ENCODE measurements around the gene TIGD6.

TIGD6 gene

DNA sequence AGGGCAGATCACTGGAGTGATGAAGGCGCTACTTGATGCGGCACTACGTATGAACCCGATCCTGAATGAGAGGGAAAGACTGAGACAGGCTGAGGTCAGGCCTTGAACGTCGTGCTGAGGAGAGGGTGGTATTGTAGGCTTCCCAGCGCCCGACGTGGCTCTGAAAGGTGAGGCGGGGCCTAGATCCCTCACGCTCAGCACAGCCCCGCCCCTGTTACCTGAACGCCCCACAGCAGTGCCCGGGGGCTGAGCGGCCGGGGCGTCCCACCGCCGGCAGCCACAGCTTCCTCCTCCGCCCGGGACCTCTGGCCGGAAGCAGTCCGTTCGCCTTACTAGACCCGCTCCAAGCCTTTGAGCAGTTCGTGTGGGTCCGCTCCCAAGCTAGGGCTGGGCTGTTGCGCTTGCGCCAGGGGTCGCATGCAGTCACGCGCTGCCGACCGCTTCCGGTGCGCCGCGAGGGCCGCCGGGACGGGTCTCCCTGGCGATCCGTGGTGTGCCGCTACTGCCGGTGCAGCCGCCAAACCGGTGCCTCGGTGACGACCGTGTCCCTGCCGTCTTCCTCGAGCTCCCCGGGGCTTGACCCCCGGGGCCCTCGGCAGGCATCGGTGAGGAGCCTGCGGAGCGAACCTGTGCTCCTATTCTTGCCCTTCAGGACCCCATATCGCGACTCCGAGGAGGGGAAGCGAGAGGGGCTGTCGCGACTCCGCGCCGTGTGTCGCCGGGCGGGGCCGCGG is at the start of gene TIGD6, which contains the start of gene HMGXB3:
Gene TIGD6, minus strand, starts transcription at position 399 of the 734 bp plus-strand sequence. CDS start 4,306 bp downstream, outside the sequence.
Gene HMGXB3, plus strand, starts transcription at position 484 of the 734 bp plus-strand sequence. CDS start 4,114 bp downstream, outside the sequence.
- H3K27me3 ChIP-seq (ENCODE audit: low read length) = no peaks in the 10 kb centered on the region
- peaks cover 13% of the 10 kb centered on the region; the same call in 1 of the 2 replicates for H3F3A ChIP-seq (ENCODE audit: insufficient read depth)
- H3K4me2 ChIP-seq (ENCODE audit: low read depth, low read length, poor library complexity, severe bottlenecking) = peak within 1 kb of the TSS; percentile 75
- peaks cover 8% of the 10 kb centered on the region; the same call in 1 of the 2 replicates for H4K20me1 ChIP-seq (ENCODE audit: low read depth, low read length)
- H2AFZ ChIP-seq (ENCODE audit: low read depth, low read length, severe bottlenecking) = peak within 1 kb of the TSS; percentile 69
- peak within 1 kb of the TSS; percentile 64 for H3K4me3 ChIP-seq (ENCODE audit: insufficient read depth, low read length, poor library complexity, severe bottlenecking)
- peak within 1 kb of the TSS; percentile 68 for H3K27ac ChIP-seq (ENCODE audit: low read depth, low read length)
- H3K36me3 ChIP-seq (ENCODE audit: low read length) = 0 out of 2 replicates have a peak, but pooled peaks cover 5% of the 10 kb centered on the region
- TF ChIP-seq EZH2phosphoT487 (conservative IDR thresholded peaks at IDR 0.05; ENCODE audit: low read length) = no peak
- TF ChIP-seq CTCF (IDR thresholded peaks at IDR 0.05; ENCODE audit: insufficient read depth, low read length, poor library complexity, severe bottlenecking) = no peak
- H3K9ac ChIP-seq (ENCODE audit: low read length) = peak within 1 kb of the TSS; percentile 88
- H3K9me2 ChIP-seq (replicated peaks; ENCODE audit: insufficient read depth, low read length) = no peaks in the 10 kb centered on the region
- H3K9me3 ChIP-seq (ENCODE audit: insufficient read depth, low read length) = no peaks in the 10 kb centered on the region
- H3K79me2 ChIP-seq (ENCODE audit: insufficient read depth, low read length) = peaks cover 43% of the 10 kb centered on the region

- Histone ChIP-seq H4K20me1 (ENCODE audit: low read depth, low read length) (no peaks in the 10 kb centered on the region), H3K79me2 (ENCODE audit: insufficient read depth, low read length) (no peaks in the 10 kb centered on the region), H3K4me3 (ENCODE audit: insufficient read depth, low read length, poor library complexity, severe bottlenecking) (no peak overlapping the region), H3K27me3 (ENCODE audit: low read length) (no peaks in the 10 kb centered on the region), H2AFZ (ENCODE audit: low read depth, low read length, severe bottlenecking) (no peak overlapping the region), H3K27ac (ENCODE audit: low read depth, low read length) (no peak overlapping the region), H3K36me3 (ENCODE audit: low read length) (peaks cover 14% of the 10 kb centered on the region), H3K9me3 (ENCODE audit: insufficient read depth, low read length) (no peaks in the 10 kb centered on the region), H3K4me2 (ENCODE audit: low read depth, low read length, poor library complexity, severe bottlenecking) (no peak overlapping the region), H3K9ac (ENCODE audit: low read length) (no peak overlapping the region), H3F3A (ENCODE audit: insufficient read depth) (no peaks in the 10 kb centered on the region), H3K9me2 (replicated peaks; ENCODE audit: insufficient read depth, low read length) (no peaks in the 10 kb centered on the region)
- TF ChIP-seq EZH2phosphoT487 (conservative IDR thresholded peaks at IDR 0.05; ENCODE audit: low read length) = no peak
- no peak for TF ChIP-seq CTCF (IDR thresholded peaks at IDR 0.05; ENCODE audit: insufficient read depth, low read length, poor library complexity, severe bottlenecking)
Measured at GRCh38 chr5:150046031-150046430, 45.6 kb upstream of the TIGD6 start.

DNA sequence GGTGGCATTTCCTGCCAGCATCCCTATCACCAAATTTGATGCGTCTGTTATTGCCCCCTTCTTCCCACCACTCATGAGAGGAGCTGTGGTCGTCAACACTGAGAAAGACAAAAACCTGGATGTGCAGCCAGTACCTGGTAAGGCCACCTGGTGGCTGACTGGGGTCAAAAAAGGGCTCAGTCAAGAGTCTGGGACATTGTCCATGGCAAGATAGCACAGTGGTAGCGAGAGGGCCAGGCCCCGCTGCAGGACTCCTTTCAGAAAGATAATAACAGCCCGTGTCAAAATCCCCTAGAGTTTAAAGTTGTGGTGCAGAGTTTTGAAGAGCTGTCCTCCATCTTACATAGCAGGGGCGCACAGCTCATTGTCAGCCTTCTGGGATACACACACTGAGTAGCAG is 45.1 kb upstream of the TIGD6 start:
- Histone ChIP-seq H3K9ac (ENCODE audit: low read length) (no peak overlapping the region), H4K20me1 (ENCODE audit: low read depth, low read length) (no peaks in the 10 kb centered on the region), H3K36me3 (ENCODE audit: low read length) (peaks cover 15% of the 10 kb centered on the region), H3K4me3 (ENCODE audit: insufficient read depth, low read length, poor library complexity, severe bottlenecking) (no peak overlapping the region), H3K4me2 (ENCODE audit: low read depth, low read length, poor library complexity, severe bottlenecking) (no peak overlapping the region), H3F3A (ENCODE audit: insufficient read depth) (no peaks in the 10 kb centered on the region), H3K9me3 (ENCODE audit: insufficient read depth, low read length) (no peaks in the 10 kb centered on the region), H3K27me3 (ENCODE audit: low read length) (no peaks in the 10 kb centered on the region), H3K9me2 (replicated peaks; ENCODE audit: insufficient read depth, low read length) (no peaks in the 10 kb centered on the region), H3K79me2 (ENCODE audit: insufficient read depth, low read length) (no peaks in the 10 kb centered on the region), H3K27ac (ENCODE audit: low read depth, low read length) (no peak overlapping the region), H2AFZ (ENCODE audit: low read depth, low read length, severe bottlenecking) (no peak overlapping the region)
- TF ChIP-seq CTCF (IDR thresholded peaks at IDR 0.05; ENCODE audit: insufficient read depth, low read length, poor library complexity, severe bottlenecking) (no peak), EZH2phosphoT487 (conservative IDR thresholded peaks at IDR 0.05; ENCODE audit: low read length) (no peak)
